NCI-H524 (cell line): ENCODE data around the gene XPC.

ENCODE experiments used
- DNase-seq, 2 experiments: peaks; one replicate each; lab custom pipeline; 2025; lab: John Stamatoyannopoulos, UW

Gene XPC

DNA sequence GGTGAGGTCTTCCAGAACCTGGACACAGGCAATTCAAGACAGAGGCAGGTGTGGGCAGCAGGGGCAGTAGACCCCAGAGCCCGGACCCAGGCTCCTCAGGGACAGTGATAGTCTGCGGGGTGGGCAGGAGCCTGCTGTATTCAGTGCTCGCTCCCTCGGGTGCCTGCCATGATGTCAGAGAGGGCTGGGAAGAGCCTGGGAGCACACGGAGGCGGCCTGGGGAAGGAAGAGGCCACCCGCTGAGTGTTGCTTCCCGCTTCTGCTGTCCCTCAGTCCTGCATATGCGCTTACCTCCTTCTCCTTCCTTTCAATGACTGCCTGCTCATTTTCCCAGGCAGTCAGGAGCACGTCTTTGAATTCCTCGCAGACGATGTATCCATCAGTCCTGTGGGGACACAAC, 30.8 kb downstream of the XPC start:
- no peak for DNase-seq

- DNase-seq = no peak
These were observed 31.4 kb downstream of the XPC start for GRCh38 chr3:14147066-14147435.

DNA sequence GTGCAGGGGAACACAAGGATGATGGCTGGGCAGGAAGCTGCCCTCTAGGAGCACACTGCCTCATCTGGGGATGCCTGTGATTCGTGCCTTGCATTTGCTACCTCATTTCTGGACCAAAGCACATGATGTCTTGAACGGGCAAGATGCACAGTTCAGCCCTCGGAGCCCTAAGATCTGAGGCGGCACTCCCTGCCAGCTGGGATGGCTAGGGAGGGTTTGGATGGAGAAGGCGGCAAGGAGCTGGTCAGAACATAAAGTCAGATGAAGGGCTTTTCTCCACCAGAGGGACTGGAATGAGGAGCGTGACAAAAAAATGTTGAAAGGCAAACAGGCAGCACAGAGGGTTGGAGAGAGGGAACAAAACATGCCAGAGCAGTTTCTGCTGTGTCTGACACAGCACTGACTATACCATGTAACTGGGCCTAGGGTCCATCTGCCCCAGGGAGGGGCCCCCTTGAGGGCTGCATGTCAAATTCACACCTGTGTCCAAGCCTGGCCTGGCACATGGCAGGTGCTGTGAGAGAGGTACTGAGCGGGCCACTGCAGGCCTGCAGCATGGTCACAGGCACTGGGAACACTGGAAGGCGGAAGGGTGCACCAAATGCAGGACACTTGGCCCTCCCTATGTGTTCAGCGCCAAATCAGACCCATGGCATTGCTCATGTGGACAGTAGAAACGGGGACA, 31.9 kb downstream of the XPC start:
- no peak for DNase-seq

- no peak for DNase-seq
These were observed 32.6 kb downstream of the XPC start for GRCh38 chr3:14145670-14146380.

GRCh38 chr3:14145236-14145635, 33.2 kb downstream of the XPC start:
- no peak for DNase-seq

GRCh38 chr3:14144423-14145075, 33.9 kb downstream of the XPC start:
- peak; percentile 53 to 71 for DNase-seq

DNA sequence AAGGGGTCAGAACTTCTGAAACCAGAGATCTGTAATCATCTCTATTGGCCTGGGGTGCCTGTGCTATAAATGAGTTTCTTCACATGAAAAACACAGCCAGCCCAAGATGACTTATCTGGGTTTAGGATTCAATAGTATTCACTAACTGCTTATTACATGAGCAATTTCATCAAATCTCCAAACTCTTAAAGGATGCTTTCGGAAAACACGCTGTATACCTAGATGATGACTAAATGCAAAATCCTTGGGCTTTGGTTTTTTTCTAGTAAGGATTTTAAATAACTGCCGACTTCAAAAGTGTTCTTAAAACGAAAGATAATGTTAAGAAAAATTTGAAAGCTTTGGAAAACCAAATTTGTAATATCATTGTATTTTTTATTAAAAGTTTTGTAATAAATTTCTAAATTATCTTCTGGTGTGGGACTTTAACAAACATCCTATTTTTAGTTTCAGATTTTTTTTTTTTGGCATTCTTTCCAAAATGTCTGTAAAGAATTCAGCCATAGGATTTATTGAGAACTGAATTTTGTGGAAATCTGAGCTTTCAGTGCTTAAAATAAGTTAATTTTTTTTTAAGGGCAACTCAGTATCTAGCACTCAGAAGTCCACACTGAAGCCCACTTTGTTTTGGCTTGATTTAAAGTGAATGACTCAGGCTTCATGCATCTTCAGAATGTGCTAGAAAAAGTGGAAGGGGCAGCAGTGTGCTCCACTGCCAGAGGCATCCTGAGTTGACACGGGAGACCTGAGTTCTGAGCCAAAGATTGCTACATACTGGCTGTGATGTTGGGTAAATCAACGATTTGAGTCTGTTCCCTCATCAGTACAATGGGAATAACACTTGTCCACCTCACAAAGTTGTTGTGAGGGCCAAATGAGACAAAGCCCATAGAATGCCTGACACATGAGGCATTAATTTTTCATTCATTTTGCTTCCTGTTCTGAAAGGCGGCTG, 34.9 kb downstream of the XPC start:
- DNase-seq = no peak

DNA sequence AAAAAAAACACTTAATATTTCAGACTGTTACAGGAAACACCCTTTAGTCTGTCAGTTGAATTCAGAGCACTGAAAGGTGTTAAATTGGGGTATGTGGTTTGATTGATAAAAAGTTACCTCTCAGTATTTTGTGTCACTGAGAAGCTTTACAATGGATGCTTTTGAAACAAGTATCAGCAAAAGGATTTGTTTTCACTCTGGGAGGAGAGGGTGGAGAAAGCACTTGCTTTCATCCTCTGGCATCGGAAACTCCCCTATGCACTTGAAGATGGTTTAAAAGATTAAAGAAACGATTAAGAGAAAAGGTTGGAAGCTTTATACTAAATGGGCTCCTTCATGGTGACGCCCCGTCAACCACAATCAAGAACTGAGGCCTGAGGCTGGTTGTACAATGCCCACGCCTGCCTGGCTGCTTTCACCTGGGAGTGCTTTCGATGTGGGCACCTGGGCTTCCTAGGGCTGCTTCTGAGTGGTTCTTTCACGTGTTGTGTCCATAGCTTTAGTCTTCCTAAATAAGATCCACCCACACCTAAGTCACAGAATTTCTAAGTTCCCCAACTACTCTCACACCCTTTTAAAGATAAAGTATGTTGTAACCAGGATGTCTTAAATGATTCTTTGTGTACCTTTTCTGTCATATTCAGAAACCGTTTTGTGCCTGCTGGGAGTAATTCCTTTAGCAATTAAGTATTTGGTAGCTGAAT, 35.7 kb downstream of the XPC start:
- DNase-seq = no peak

GRCh38 chr3:14141602-14142341, 36.6 kb downstream of the XPC start:
- DNase-seq = no peak

GRCh38 chr3:14141144-14141543, 37.3 kb downstream of the XPC start:
- DNase-seq = no peak

GRCh38 chr3:14140668-14141067, 37.7 kb downstream of the XPC start:
- DNase-seq = no peak

- DNase-seq = no peak
These were observed 38.6 kb downstream of the XPC start for GRCh38 chr3:14139771-14140170.

- no peak for DNase-seq
These were observed 39.3 kb downstream of the XPC start for GRCh38 chr3:14138878-14139655.

DNA sequence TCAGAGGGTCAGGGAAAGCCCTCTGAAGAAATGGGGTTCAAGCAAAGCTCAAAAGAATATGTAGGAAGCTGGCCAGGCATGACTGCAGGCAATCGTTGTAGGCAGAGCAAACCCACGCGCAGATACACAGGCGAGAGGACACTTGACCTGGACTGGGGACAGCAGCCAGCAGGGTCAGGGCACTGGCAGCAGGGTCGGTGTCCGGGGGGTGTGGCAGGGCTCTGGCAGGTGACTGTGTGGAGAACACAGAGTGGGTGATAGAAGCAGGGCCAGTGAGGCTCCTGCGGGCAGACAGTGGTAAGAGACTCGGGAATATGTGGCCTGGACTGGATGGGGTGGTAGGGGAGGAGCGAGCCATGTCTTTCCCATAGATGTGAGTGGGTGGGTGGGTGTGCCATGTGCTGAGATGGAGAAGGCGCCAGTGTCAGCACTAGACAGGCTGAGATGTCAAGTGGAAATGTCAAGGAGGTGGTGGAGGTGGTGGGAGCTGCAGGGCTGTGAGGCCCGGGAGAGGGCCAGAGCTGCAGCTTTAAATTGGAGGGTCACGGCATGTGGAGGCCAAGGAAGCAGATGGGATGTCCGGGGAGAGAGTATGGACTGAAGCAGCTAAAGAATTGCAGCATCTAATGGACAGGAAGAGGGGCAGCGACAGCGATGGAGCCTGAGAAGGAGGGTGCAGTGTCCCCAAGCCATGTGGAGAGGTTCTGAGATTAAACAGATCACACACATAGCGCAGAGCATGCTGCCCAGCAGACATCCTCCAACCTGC, 40.1 kb downstream of the XPC start:
- DNase-seq = no peak

DNA sequence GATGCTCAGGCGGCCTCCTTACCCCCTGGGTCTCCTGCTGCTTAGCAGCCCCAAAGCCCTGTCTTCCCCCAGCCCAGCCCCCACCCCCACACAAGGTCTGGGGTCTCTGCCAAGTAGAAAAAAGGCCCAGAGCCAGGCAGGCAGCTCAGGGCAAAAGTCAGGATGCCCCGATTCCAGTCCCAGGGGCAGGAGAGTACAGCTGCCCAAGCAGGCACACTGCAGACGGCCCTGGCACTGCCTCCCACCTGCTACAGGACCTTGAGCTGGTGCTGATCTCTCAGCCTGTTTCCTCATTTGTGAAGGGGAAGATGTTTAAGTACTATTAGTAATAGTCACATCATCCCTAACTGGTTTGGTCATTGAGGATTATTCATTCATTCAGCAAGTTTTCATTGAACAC, 41.0 kb downstream of the XPC start:
- DNase-seq = no peak

GRCh38 chr3:14137004-14137403, 41.4 kb downstream of the XPC start:
- DNase-seq = no peak

DNA sequence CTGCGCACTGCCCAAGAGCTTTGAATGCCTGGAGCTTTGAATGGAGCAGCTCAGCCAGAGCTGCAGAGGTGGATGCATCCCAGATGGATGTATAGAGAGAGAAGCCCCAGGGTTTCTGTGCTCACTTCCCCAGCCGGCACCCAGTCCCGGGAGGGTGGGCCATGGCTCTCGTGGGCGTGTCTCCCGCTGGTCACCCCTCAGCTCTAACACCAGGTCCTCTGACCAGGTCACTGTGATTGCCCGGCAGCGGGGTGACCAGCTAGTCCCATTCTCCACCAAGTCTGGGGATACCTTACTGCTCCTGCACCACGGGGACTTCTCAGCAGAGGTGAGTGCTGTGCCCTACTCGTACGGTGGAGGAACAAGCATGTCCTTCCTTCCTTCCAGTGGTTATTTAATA, 42.8 kb downstream of the XPC start:
- no peak for DNase-seq

DNA sequence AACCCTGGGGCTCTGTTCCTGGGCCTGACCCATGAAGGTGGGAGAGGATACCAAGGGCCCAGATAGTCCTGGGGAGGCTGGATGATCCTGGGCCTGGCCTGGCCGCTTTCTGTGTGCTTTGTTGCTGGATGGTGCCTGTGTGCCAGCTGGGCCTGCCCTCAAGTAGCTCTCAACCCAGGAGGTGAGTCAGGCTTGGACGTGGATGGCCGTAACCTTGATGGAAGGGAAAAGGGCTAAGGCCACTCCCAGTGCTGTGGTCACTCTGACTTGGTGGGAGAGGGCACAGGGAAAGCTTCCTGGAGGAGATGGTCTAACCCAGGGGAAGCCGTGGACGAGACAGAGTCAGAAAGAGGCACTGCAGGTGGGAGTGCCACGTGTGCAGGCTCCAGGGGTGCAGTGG, 44.1 kb downstream of the XPC start:
- no peak for DNase-seq

DNA sequence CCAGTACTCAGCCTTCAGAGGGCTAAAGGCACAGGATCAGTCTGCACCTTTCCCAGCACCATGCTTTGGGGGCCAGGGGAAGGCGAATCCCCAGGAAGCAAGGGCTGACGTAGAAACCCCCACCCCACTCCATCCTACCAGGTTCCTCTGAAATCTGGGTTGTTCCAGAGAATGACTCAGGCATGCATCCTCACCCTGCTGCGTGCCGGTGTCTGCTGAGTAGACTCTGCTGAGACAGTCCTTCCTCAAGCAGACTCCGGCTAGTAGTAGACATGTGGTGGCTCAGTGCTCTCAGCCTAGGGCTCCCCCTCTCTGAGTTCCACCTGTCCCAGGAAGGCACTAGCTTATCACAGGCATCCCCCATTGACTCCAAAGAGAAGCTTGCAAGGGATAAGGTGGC, 44.5 kb downstream of the XPC start:
- no peak for DNase-seq
